RWPE2 (cell line): Measurements from ENCODE around the gene SORCS2.
A peak's percentile ranks its signal among the peaks of the same experiment; 100 is the strongest.

Experiments used
- ATAC-seq: fragments of 200-7000 bp; cut with Tn5 transposase; 3 replicates; pipeline ENCODE4 v1.9.1; 2021; ENCODE audit warnings: low read depth
- DNase-seq: peaks from one replicate; pipeline ENCODE4 v3.0.0-alpha.2; 2020; ENCODE audit warnings: low spot score
- H3K27ac ChIP-seq: fragments of 450-650 bp; 2 replicates; pipeline ENCODE4 v1.5.1; 2017; ENCODE audit warnings: mild to moderate bottlenecking; ENCODE audit not compliant: poor library complexity, severe bottlenecking
- H3K27me3 ChIP-seq: fragments of 250-450 bp; sonication (Bioruptor Pico); 2 replicates; pipeline ENCODE4 v1.5.1; 2021; ENCODE audit warnings: mild to moderate bottlenecking, moderate library complexity; ENCODE audit not compliant: insufficient read depth, poor library complexity, severe bottlenecking
- H3K36me3 ChIP-seq: fragments of 250-450 bp; sonication (Bioruptor Pico); 2 replicates; pipeline ENCODE4 v1.5.1; 2020; ENCODE audit warnings: low read depth, mild to moderate bottlenecking, moderate library complexity
- H3K4me1 ChIP-seq: fragments of 250-450 bp; sonication (Bioruptor Pico); 2 replicates; pipeline ENCODE4 v1.5.1; 2021; ENCODE audit warnings: mild to moderate bottlenecking, moderate library complexity; ENCODE audit not compliant: insufficient read depth, poor library complexity, severe bottlenecking
- H3K4me3 ChIP-seq: fragments of 250-450 bp; sonication (Bioruptor Pico); 2 replicates; pipeline ENCODE4 v1.5.1; 2021; ENCODE audit warnings: mild to moderate bottlenecking, moderate library complexity; ENCODE audit not compliant: severe bottlenecking
- H3K9me3 ChIP-seq: fragments of 250-450 bp; sonication (Bioruptor Pico); 2 replicates; pipeline ENCODE4 v1.5.1; 2021; ENCODE audit warnings: mild to moderate bottlenecking, moderate library complexity; ENCODE audit not compliant: severe bottlenecking
- CTCF ChIP-seq: fragments of 450-650 bp; IDR thresholded peaks from one replicate; pipeline ENCODE4 v1.5.1; 2017; ENCODE audit warnings: mild to moderate bottlenecking, moderate library complexity; ENCODE audit not compliant: poor library complexity, severe bottlenecking

SORCS2 gene

GRCh38 chr4:7416745-7417432 lies 224.6 kb downstream of the SORCS2 start:
- Histone ChIP-seq H3K27ac (no peak overlapping the region), H3K4me3 (no peak overlapping the region), H3K36me3 (no peaks in the 10 kb centered on the region), H3K4me1 (no peaks in the 10 kb centered on the region), H3K9me3 (no peaks in the 10 kb centered on the region), H3K27me3 (no peaks in the 10 kb centered on the region)
- DNase-seq (peak; percentile 17), ATAC-seq (no peak)
- no peak for TF ChIP-seq CTCF

- Histone ChIP-seq H3K4me1 (no peaks in the 10 kb centered on the region), H3K27ac (no peak overlapping the region), H3K27me3 (no peaks in the 10 kb centered on the region), H3K9me3 (no peaks in the 10 kb centered on the region), H3K36me3 (no peaks in the 10 kb centered on the region), H3K4me3 (no peak overlapping the region)
- TF ChIP-seq CTCF: no peak
- ATAC-seq (no peak), DNase-seq (peak; percentile 31)
Observed at GRCh38 chr4:7417639-7418038, 225.3 kb downstream of the SORCS2 start.

- Histone ChIP-seq H3K9me3 (no peaks in the 10 kb centered on the region), H3K27ac (no peak overlapping the region), H3K36me3 (no peaks in the 10 kb centered on the region), H3K4me3 (no peak overlapping the region), H3K27me3 (no peaks in the 10 kb centered on the region), H3K4me1 (no peaks in the 10 kb centered on the region)
- ATAC-seq: no peak
- DNase-seq: no peak
- TF ChIP-seq CTCF: no peak
Observed at GRCh38 chr4:7418131-7418943, 226.0 kb downstream of the SORCS2 start.

GRCh38 chr4:7419961-7420660 lies 227.8 kb downstream of the SORCS2 start:
- Histone ChIP-seq H3K36me3 (no peaks in the 10 kb centered on the region), H3K4me3 (no peak overlapping the region), H3K27ac (no peak overlapping the region), H3K27me3 (no peaks in the 10 kb centered on the region), H3K9me3 (no peaks in the 10 kb centered on the region), H3K4me1 (no peaks in the 10 kb centered on the region)
- TF ChIP-seq CTCF: no peak
- ATAC-seq: no peak
- DNase-seq: peak; percentile 14
